Natural killer cell (primary cell): Measurements from ENCODE around the gene MPHOSPH8. TPM values are rescaled to one million over a fixed set of nuclear protein-coding genes. Genes with fewer than 3 reads are reported as not detected.
A peak's percentile ranks its signal among the peaks of the same experiment; 100 is the strongest.
"Not testable (repeated sequence)": the region's sequence is repeated elsewhere in the genome, so short reads cannot be mapped to it uniquely, and the experiment has no call there.

Experiments
- ATAC-seq, 3 donors: fragments of 150-1000 bp in 2 of 3; fragments of 200-7000 bp in 1 of 3; cut with Tn5 transposase; 1 replicate in 1 of 3; 2 replicates in 2 of 3; pipeline ENCODE4 v1.10.0; 2021; ENCODE audit warnings: mild to moderate bottlenecking in 2 of 3, moderate library complexity in 2 of 3
- DNase-seq, 2 donors: peaks; one replicate each; pipeline versions ENCODE4 v3.0.0 to v3.0.0-alpha.2; 2013 to 2021; ENCODE audit warnings: mixed read lengths in 1 of 2
- H3K27ac ChIP-seq: one replicate; pipeline ENCODE4 v1.5.1; 2013; ENCODE audit warnings: mild to moderate bottlenecking, low read length
- H3K27me3 ChIP-seq: one replicate; pipeline ENCODE4 v1.6.1; 2013; ENCODE audit warnings: low read length; ENCODE audit not compliant: control insufficient read depth, insufficient read depth
- H3K36me3 ChIP-seq: one replicate; pipeline ENCODE4 v1.6.1; 2013; ENCODE audit warnings: low read length; ENCODE audit not compliant: control insufficient read depth, insufficient read depth
- H3K4me1 ChIP-seq: one replicate; pipeline ENCODE4 v1.6.1; 2013; ENCODE audit warnings: low read length; ENCODE audit not compliant: control insufficient read depth, insufficient read depth
- H3K4me3 ChIP-seq: one replicate; pipeline ENCODE4 v1.5.1; 2013; ENCODE audit warnings: low read length
- H3K9me3 ChIP-seq: one replicate; pipeline ENCODE4 v1.6.1; 2013; ENCODE audit warnings: low read length; ENCODE audit not compliant: control insufficient read depth, insufficient read depth
- H3K27ac Mint-ChIP-seq, 2 donors: one replicate each; pipeline ENCODE4 v1.8.0; 2022; ENCODE audit warnings: mild to moderate bottlenecking in 2 of 2, mixed read lengths in 2 of 2, moderate library complexity in 1 of 2
- H3K27me3 Mint-ChIP-seq, 2 donors: one replicate each; pipeline ENCODE4 v1.8.0; 2022; ENCODE audit warnings: low read depth in 2 of 2, mixed read lengths in 2 of 2
- H3K36me3 Mint-ChIP-seq: one replicate; pipeline ENCODE4 v1.8.0; 2022; ENCODE audit warnings: mixed read lengths
- H3K4me1 Mint-ChIP-seq, 2 donors: one replicate each; pipeline ENCODE4 v1.8.0; 2022; ENCODE audit warnings: mixed read lengths in 2 of 2
- H3K4me3 Mint-ChIP-seq: one replicate; pipeline ENCODE4 v1.8.0; 2022; ENCODE audit warnings: mild to moderate bottlenecking, moderate library complexity, mixed read lengths
- H3K9me3 Mint-ChIP-seq, 2 donors: one replicate each; pipeline ENCODE4 v1.8.0; 2022; ENCODE audit warnings: mixed read lengths in 2 of 2
- WGBS: methylation state at CpG from one replicate; pipeline ENCODE4 v1.1.7; 2013; ENCODE audit warnings: missing lambda C conversion rate; ENCODE audit not compliant: insufficient coverage; 5-methylcytosine and 5-hydroxymethylcytosine counted together
- intact Hi-C: fragments of 100-400 bp; cut with micrococcal nuclease; formaldehyde crosslinking; loops from one replicate; pipeline ENCODE4 v1.14.2; 2022
- total RNA-seq, 4 donors: library from RNA; stranded (reverse); fragments of 120-200 nt in 1 of 4; gene quantifications; one replicate each; pipeline versions ENCODE4 v1.2.3 to v1.2.4, GENCODE V29; 2013 to 2022
- TF ChIP-seq, protein P1 (sequence below): fragments of 200-600 bp; IDR thresholded peaks from one replicate; pipeline ENCODE4 v1.8.0; 2022; ENCODE audit warnings: antibody characterized with exemption

MPHOSPH8 gene
- total RNA-seq, 3 donors from 2014 or later (not counting 1 experiment from before 2014, with no cell fraction given) = 54.2 to 64.7 (median 59.8) TPM

- H3K36me3 ChIP-seq = peaks cover 5% of the 10 kb centered on the region
- under 1% methylated on average over 12 of the region's 12 CpGs for WGBS
- no peak for DNase-seq
- H3K4me1 ChIP-seq = peaks cover 17% of the 10 kb centered on the region
- H3K27ac ChIP-seq = peak overlapping the region; percentile 89
- no peak for ATAC-seq
- peaks cover 6% of the 10 kb centered on the region for H3K36me3 Mint-ChIP-seq
- TF ChIP-seq, protein P1, sequence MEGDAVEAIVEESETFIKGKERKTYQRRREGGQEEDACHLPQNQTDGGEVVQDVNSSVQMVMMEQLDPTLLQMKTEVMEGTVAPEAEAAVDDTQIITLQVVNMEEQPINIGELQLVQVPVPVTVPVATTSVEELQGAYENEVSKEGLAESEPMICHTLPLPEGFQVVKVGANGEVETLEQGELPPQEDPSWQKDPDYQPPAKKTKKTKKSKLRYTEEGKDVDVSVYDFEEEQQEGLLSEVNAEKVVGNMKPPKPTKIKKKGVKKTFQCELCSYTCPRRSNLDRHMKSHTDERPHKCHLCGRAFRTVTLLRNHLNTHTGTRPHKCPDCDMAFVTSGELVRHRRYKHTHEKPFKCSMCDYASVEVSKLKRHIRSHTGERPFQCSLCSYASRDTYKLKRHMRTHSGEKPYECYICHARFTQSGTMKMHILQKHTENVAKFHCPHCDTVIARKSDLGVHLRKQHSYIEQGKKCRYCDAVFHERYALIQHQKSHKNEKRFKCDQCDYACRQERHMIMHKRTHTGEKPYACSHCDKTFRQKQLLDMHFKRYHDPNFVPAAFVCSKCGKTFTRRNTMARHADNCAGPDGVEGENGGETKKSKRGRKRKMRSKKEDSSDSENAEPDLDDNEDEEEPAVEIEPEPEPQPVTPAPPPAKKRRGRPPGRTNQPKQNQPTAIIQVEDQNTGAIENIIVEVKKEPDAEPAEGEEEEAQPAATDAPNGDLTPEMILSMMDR = no peak
- H3K4me1 Mint-ChIP-seq = peaks cover 41 to 47% of the 10 kb centered on the region in 2 donors
- no peaks in the 10 kb centered on the region for H3K9me3 Mint-ChIP-seq
- peak overlapping the region; percentile 100 for H3K4me3 Mint-ChIP-seq
- H3K27me3 Mint-ChIP-seq = peaks cover 0 to 10% of the 10 kb centered on the region in 2 donors
- no peaks in the 10 kb centered on the region for H3K9me3 ChIP-seq
- no peaks in the 10 kb centered on the region for H3K27me3 ChIP-seq
- H3K27ac Mint-ChIP-seq = peak overlapping the region; percentile 99
- peak overlapping the region; percentile 80 for H3K4me3 ChIP-seq
- intact Hi-C loops = loop anchor here (5.0 to 10.0 kb wide), 2 partner anchors 231 to 323 kb away; partner anchors contain the start of genes ZMYM2 and ZMYM5
These were observed 839 bp downstream of the MPHOSPH8 start for GRCh38 chr13:19634256-19634740.

DNA sequence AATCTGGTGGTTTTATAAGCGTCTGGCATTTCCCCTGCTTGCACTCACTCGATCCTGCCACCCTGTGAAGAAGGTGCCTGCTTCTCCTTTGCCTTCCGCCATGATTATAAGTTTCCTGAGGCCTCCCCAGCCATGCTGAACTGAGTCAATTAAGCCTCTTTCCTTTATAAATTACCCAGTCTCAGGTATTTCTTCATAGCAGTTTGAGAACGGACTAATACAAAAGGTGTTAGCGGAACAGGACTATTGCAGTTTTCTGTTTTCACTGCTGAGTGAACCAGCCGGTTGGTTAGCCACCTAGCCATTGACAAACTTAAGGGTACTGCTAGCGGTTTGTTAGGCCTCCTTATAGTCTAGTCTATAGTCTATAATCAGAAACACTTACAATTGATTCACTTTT is 2.5 kb downstream of the MPHOSPH8 start:
- ATAC-seq, H3K36me3 Mint-ChIP-seq, H3K9me3 Mint-ChIP-seq, H3K27me3 Mint-ChIP-seq, H3K4me3 ChIP-seq, H3K27ac ChIP-seq, H3K36me3 ChIP-seq, DNase-seq, H3K9me3 ChIP-seq, H3K27me3 ChIP-seq: not testable (repeated sequence)
- WGBS = 80% methylated on average over 7 of the region's 7 CpGs
- intact Hi-C loops = loop anchor here (10.0 kb wide), 1 partner anchor 229 kb away; the partner anchor contains the start of gene ZMYM5
- peak overlapping the region; percentile 100 for H3K4me3 Mint-ChIP-seq
- peaks cover 48 to 54% of the 10 kb centered on the region in 2 donors for H3K4me1 Mint-ChIP-seq
- H3K27ac Mint-ChIP-seq = peak overlapping the region; percentile 22 to 65
- peaks cover 17% of the 10 kb centered on the region for H3K4me1 ChIP-seq

DNA sequence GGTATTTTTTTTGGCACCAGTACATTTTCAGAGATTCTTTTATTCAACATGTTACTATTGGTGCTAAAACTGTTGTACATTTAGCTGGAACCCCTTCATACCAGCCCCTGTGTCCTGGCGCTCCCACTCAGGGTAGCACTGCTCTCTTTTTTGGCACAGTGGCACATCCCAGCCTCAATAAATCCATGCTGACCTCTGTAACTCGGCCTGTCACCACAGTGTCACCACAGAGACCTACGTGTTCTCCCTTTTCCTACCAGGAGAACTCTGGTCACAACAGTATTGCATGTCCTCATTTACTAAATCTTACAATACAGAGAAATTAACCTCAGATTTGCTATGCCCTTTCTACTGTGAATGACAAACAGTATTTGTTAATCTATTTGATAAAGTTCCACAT is 10.2 kb downstream of the MPHOSPH8 start:
- H3K9me3 ChIP-seq = no peaks in the 10 kb centered on the region
- WGBS = 96% methylated on average over 3 of the region's 3 CpGs
- DNase-seq (no peak), ATAC-seq (no peak)
- H3K27me3 ChIP-seq = no peaks in the 10 kb centered on the region
- no peak overlapping the region for H3K4me3 Mint-ChIP-seq
- H3K36me3 ChIP-seq = peaks cover 41% of the 10 kb centered on the region
- peaks cover 21% of the 10 kb centered on the region for H3K36me3 Mint-ChIP-seq
- H3K9me3 Mint-ChIP-seq = no peaks in the 10 kb centered on the region
- H3K27ac Mint-ChIP-seq = no peak overlapping the region
- no peaks in the 10 kb centered on the region for H3K4me1 ChIP-seq
- H3K27ac ChIP-seq = no peak overlapping the region
- intact Hi-C loops = no loop called here
- no peaks in the 10 kb centered on the region for H3K27me3 Mint-ChIP-seq
- peaks cover 32 to 43% of the 10 kb centered on the region in 2 donors for H3K4me1 Mint-ChIP-seq
- no peak overlapping the region for H3K4me3 ChIP-seq
- TF ChIP-seq, protein P1 = no peak

DNA sequence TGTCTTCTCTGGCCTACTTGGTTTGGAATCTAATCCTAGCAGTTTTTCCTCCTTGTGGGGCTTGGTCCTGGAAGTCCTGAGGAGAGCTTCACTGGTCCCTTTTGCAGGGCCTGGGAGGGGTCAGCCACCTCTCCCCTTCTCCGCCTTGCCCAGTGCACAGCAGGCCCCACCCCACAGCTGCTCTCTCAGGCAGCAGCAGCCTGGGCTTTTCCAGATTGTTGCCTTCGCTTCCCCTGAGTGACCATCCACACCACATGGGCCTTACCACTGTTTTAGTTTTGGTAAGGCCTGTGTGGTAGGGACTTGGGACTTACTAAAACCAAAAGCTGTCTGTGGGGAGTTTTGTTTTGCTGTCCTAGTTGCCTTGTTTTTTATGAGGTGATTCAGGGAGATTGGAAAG is 11.5 kb downstream of the MPHOSPH8 start:
- H3K4me1 ChIP-seq = no peaks in the 10 kb centered on the region
- DNase-seq (no peak), ATAC-seq (no peak)
- Mint-ChIP-seq H3K27me3 (no peaks in the 10 kb centered on the region), H3K27ac (no peak overlapping the region), H3K4me1 (peaks cover 26 to 33% of the 10 kb centered on the region in 2 donors), H3K4me3 (no peak overlapping the region), H3K9me3 (no peaks in the 10 kb centered on the region), H3K36me3 (peaks cover 28% of the 10 kb centered on the region)
- H3K4me3 ChIP-seq = no peak overlapping the region
- intact Hi-C loops = no loop called here
- H3K27ac ChIP-seq = no peak overlapping the region
- TF ChIP-seq, protein P1 = no peak
- no peaks in the 10 kb centered on the region for H3K9me3 ChIP-seq
- WGBS = 100% methylated on average over 1 of the region's 2 CpGs
- peaks cover 53% of the 10 kb centered on the region for H3K36me3 ChIP-seq
- H3K27me3 ChIP-seq = no peaks in the 10 kb centered on the region
